Adrenal gland (tissue), 5 donors: ENCODE measurements around the gene ATP2B3.

Experiments used
- POLR2A ChIP-seq, 2 donors: fragments of 450-650 bp; IDR thresholded peaks; one replicate each; pipeline ENCODE4 v1.6.1; 2017; ENCODE audit warnings: antibody characterized with exemption in 2 of 2, mild to moderate bottlenecking in 2 of 2, moderate library complexity in 1 of 2
- TF ChIP-seq, protein P1 (sequence below), 6 experiments: fragments of 450-650 bp in 4 of 6; fragments of 200-600 bp in 2 of 6; sonication (generic) in 1 of 6; IDR thresholded peaks; 1 replicate in 5 of 6; 2 replicates in 1 of 6; pipeline versions ENCODE4 v1.5.1 to v1.8.0; 2016 to 2021; ENCODE audit warnings: antibody characterized with exemption in 6 of 6, mild to moderate bottlenecking in 2 of 6, moderate library complexity in 1 of 6
- donor health status: DM: no; HTN: no; CAD: no.

DNA sequence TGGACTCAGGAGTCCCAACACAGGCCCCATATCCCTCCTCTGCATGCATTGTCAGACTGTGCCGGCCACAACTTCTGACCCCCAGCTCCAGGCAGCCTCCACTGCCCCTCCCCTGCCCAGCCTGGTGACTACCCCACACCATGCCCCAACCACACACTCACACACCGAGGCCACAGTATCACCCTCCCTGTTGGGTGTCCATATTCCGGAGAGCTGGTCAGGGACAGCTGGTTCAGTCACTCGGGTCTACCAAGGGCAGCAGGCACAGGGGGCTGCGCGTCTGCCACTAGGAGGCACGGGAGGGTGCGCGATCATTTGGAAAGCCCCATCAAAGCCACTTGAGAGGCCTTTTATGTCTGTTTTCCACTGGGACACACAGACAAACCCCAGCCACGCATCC lies 55.2 kb downstream of the ATP2B3 start:
- TF ChIP-seq, protein P1, sequence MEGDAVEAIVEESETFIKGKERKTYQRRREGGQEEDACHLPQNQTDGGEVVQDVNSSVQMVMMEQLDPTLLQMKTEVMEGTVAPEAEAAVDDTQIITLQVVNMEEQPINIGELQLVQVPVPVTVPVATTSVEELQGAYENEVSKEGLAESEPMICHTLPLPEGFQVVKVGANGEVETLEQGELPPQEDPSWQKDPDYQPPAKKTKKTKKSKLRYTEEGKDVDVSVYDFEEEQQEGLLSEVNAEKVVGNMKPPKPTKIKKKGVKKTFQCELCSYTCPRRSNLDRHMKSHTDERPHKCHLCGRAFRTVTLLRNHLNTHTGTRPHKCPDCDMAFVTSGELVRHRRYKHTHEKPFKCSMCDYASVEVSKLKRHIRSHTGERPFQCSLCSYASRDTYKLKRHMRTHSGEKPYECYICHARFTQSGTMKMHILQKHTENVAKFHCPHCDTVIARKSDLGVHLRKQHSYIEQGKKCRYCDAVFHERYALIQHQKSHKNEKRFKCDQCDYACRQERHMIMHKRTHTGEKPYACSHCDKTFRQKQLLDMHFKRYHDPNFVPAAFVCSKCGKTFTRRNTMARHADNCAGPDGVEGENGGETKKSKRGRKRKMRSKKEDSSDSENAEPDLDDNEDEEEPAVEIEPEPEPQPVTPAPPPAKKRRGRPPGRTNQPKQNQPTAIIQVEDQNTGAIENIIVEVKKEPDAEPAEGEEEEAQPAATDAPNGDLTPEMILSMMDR (IDR thresholded peaks at IDR 0.05), result no peak
- no peak for TF ChIP-seq POLR2A (IDR thresholded peaks at IDR 0.05)
